Stimulated activated CD8-positive, alpha-beta memory T cell treated with anti-CD3 and anti-CD28 coated beads, Interleukin-15, amount 100 ng/mL, for 4 hours (primary cell): ENCODE measurements around the gene GPR151.
"Not testable (repeated sequence)": the region's sequence is repeated elsewhere in the genome, so short reads cannot be mapped to it uniquely, and the experiment has no call there.

ENCODE experiments used
- DNase-seq, 2 donors: peaks; one replicate each; pipeline ENCODE4 v3.0.0-alpha.2; 2020; ENCODE audit warnings: low read depth in 2 of 2

Gene GPR151

GRCh38 chr5:146516151-146516475, at the start of gene GPR151:
Gene GPR151 (minus strand): TSS chr5:146516190. CDS start chr5:146516113, 77 bp downstream.
- no peak for DNase-seq

- no peak for DNase-seq
Observed at GRCh38 chr5:146564007-146564762, 48.2 kb upstream of the GPR151 start.

GRCh38 chr5:146562461-146562860, 46.5 kb upstream of the GPR151 start:
- DNase-seq = no peak

GRCh38 chr5:146561711-146562110, 45.7 kb upstream of the GPR151 start:
- no peak for DNase-seq

GRCh38 chr5:146560205-146560812, 44.3 kb upstream of the GPR151 start:
- no peak for DNase-seq

DNA sequence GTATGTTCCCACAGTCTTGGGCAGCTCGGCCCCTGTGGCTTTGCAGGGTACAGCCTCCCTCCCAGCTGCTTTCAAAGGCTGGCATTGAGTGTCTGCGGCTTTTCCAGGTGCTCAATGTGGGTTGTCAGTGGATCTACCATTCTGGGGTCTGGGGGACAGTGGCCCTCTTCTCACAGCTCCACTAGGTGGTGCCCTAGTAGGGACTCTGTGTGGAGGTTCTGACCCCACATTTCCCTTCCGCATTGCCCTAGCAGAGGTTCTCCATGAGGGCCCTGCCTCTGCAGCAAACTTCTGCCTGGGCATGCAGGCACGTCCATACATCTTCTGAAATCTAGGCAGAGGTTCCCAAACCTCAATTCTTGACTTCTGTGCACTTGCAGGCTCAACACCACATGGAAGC, 40.9 kb upstream of the GPR151 start:
- not testable (repeated sequence) for DNase-seq

DNA sequence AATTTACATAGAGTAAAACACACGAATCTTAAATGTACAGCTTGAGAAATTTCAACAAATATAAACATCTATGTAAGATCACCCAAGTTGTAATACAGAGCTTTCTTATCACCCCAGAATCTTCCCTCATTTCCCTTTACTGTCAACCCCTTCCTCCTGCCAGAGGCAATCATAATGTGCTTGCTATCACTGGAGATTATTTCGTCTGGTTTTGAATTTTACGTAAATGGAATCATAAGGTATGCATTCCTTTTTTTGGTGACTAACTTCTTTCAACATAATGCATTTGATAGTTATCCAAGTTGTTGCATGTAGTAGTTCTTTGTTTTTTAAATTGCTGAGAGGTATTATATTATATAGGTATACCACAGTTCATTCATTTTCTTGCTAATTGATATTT, 37.5 kb upstream of the GPR151 start:
- DNase-seq = no peak

- DNase-seq = no peak
Observed at GRCh38 chr5:146549615-146550014, 33.6 kb upstream of the GPR151 start.

DNA sequence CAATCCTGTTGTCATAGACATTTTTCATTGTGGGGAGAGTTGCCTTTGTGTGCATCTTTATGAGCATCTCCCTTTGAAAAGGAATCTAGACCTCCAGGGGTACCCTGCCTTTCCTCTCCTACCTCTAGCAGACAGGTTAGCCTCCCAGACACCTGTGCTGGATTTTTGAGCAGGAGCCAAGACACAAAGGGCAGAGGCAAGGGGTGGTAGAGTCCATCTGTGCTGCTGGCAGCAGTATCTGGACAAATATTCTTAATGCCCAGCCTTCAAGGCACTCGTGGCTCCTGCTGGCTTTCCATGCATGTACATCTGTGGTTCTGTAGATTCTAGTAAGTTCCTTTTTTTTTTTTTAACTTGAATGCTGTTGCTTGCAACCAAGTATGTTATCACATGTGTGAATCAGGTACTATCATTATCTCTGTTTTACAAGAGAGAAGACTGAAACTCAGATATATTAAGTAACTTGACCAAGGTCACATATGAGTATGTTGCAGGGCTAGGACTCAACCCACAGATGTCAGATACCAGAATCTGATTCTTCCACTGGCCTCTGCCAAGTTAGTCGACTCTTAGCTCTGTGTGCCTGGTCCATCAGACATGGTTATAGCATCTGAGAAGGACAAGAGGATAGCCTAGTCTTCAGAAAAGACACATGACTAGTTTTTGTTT, 32.9 kb upstream of the GPR151 start:
- no peak for DNase-seq

DNA sequence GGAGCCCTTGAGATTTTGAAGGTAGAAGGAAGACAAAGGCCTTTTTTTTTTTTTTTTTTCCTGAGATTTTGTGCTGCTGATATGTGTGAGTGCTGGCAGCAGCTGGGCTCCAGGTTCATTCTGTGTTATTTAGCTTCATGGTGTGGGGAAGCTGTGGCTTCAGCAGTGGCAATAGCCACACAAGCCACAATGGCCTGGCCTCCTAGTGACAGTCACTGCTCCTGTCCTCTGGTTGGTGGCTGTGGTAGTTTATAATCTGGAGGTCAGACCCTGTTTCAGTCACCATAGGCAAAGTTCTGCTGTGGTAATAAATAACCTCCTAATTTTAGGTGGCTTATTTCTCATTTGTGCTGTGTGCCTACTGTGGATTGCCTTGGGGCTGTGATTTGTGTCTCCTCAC, 28.2 kb upstream of the GPR151 start:
- no peak for DNase-seq

DNA sequence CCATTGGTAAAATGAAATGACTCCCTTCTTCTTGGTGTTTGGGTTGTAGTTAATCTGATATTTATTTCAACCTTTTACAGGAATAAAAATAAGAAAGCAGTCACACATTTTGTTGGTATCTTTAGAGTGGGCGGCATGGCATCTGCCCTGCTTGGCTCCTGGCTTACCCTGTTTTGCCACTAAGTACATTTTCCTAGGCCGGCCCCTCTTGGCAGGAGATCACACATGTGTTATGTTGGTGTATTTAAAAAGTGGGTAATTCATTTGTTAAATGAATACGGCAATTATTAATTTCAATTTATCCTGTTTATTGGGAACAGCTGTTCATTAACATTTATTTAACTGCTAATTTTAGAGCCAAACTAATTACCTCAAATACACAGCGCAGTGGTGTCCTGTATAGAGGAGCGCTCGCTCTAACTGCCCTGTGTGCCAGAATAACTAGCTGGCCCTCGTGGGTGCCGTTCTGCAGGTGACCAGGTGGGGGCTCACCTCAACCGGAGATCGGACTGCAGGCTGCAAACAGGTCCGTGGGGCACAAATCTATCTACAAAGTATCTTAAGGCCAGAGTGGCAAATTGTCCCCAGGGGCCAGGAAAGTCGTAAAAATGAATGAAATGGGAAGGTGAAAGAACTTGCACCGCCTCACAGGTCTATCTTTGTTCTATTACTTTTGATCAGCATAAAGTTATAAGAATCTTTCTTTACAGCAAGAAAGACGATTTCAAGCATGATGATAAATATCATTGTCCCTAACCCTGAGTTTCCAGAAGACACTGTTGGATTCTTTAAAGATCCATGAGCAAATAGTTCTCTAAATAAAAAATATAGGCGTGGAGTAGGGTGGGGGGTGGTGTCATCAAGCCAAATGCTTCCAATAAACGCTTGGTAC, 26.2 kb upstream of the GPR151 start:
- DNase-seq = peak; percentile 27 to 30

GRCh38 chr5:146540414-146540813, 24.4 kb upstream of the GPR151 start:
- DNase-seq = no peak

DNA sequence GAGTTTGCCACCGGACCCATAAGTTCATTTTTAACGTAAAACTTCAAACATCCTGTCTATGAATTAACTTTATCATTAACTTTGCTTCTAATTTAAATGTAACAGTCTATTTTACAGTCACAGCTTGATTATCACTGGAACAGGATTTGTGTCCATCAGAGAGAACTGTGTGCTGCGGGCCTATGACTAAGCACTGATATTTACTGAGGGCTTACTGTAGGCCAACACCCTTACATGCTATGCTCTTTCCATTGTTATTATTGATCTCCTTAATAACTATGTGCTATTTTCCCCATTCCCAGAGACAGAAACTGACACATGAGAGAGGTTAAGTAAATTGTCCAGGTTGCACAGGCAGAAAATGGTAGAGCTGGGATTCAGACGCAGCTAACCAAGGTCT, 24.0 kb upstream of the GPR151 start:
- no peak for DNase-seq

- DNase-seq = no peak
Observed at GRCh38 chr5:146538432-146538831, 22.4 kb upstream of the GPR151 start.

GRCh38 chr5:146533882-146534281, 17.9 kb upstream of the GPR151 start:
- no peak for DNase-seq

GRCh38 chr5:146533260-146533857, 17.4 kb upstream of the GPR151 start:
- peak; percentile 36 to 60 for DNase-seq

GRCh38 chr5:146529984-146530383, 14.0 kb upstream of the GPR151 start:
- no peak for DNase-seq

GRCh38 chr5:146528236-146528635, 12.2 kb upstream of the GPR151 start:
- DNase-seq = no peak

DNA sequence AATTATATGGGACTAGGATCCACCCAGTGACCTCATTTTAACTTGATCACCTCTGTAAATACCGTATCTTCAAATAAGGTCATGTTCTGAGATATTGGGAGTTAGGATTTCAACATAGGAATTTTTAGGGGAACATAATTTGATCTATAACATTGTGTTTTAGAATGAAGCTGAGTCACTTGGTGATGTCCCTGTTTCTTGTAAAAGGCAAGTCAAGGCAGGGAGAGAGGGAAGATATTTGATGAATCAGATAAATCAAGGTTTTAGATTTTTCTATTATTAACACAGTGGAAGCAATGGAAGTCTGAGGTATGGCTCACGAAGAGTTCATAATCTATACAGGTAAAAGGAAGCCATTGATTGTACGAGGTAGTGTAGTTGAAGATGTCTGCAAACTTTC, 11.8 kb upstream of the GPR151 start:
- no peak for DNase-seq

GRCh38 chr5:146523698-146524097, 7.7 kb upstream of the GPR151 start:
- DNase-seq = no peak

DNA sequence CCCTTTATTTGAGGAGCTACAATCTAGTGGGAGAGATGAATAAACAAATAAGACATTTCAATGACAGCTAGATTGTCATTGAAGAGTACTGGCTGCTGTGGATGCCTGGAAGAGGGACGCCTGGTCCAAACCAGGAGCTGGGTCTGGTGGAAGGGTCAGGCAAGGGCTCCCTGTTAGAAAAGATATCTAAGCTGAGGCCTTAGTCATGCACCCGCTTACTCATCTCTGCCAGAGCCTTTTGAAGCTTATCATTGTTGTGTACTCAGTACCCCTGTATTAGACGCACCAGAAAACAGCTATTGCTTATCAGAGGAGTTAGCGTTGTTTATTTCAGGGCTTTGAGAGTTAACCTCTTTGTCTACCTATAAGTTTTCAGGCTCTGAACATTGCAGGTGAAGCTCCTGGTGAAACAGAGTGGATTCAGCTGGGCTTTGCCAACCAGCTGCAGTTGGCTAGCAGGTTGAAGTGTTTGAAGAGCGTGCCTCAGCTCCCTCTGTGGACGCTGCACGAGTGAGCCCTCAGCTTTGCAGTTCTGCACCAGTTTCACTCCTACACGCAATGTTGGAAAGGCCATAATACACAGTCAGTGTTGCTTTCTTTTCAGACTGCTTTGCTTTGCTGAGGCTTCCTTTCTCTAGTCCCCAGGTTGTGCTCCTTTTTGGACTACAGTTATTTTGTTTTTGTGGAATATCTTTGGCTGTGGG, 5.6 kb upstream of the GPR151 start:
- DNase-seq = no peak
